Activated T-cell treated with anti-CD3 and anti-CD28 coated beads, Interleukin-2, amount 50 U/mL, for 24 hours (primary cell): ENCODE data around the gene ZNF575.
"Not testable (repeated sequence)": the region's sequence is repeated elsewhere in the genome, so short reads cannot be mapped to it uniquely, and the experiment has no call there.

ENCODE experiments used
- DNase-seq: peaks from one replicate; pipeline ENCODE4 v3.0.0-alpha.2; 2020
- H3K27ac Mint-ChIP-seq: 2 replicates; pipeline ENCODE4 v1.8.0; 2020; ENCODE audit warnings: mild to moderate bottlenecking, mixed read lengths
- H3K27me3 Mint-ChIP-seq: 2 replicates; pipeline ENCODE4 v1.8.0; 2020; ENCODE audit warnings: mixed read lengths
- H3K36me3 Mint-ChIP-seq: 2 replicates; pipeline ENCODE4 v1.8.0; 2020; ENCODE audit warnings: low read depth, mixed read lengths
- H3K4me1 Mint-ChIP-seq: 2 replicates; pipeline ENCODE4 v1.8.0; 2020; ENCODE audit warnings: low read depth, mixed read lengths
- H3K4me3 Mint-ChIP-seq: 2 replicates; pipeline ENCODE4 v1.8.0; 2020; ENCODE audit warnings: mild to moderate bottlenecking, moderate library complexity, mixed read lengths
- H3K9me3 Mint-ChIP-seq: 2 replicates; pipeline ENCODE4 v1.8.0; 2020; ENCODE audit warnings: mixed read lengths

ZNF575 gene

GRCh38 chr19:43545981-43546380, 13.0 kb downstream of the ZNF575 start:
- no peak for DNase-seq
- Mint-ChIP-seq H3K4me3 (no peak overlapping the region), H3K27ac (peak overlapping the region; percentile 57), H3K4me1 (no peaks in the 10 kb centered on the region), H3K27me3 (no peaks in the 10 kb centered on the region), H3K36me3 (peaks cover 81% of the 10 kb centered on the region), H3K9me3 (no peaks in the 10 kb centered on the region)

DNA sequence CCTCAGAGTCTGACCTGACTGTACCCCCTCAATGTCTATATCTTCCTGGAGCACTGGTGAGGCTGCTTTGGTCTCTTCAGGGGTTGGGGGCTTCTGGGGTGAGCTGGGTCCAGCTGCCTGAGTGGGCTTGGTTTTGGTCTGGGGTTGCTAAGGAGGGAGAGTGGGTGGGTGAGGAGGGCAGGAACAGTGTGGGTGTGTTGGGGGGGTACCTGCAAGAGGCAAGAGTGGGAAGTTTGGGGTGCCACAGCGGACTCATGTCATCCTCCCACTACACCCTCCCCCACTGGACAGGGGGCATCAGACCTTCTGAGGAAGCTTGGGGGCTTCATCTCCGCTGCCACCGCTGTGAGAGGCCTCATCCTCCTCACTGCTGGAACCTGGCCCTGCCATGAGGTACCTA, 13.6 kb downstream of the ZNF575 start:
- Mint-ChIP-seq H3K9me3 (no peaks in the 10 kb centered on the region), H3K4me1 (no peaks in the 10 kb centered on the region), H3K27ac (peak overlapping the region; percentile 14), H3K36me3 (peaks cover 81% of the 10 kb centered on the region), H3K27me3 (no peaks in the 10 kb centered on the region), H3K4me3 (no peak overlapping the region)
- no peak for DNase-seq

DNA sequence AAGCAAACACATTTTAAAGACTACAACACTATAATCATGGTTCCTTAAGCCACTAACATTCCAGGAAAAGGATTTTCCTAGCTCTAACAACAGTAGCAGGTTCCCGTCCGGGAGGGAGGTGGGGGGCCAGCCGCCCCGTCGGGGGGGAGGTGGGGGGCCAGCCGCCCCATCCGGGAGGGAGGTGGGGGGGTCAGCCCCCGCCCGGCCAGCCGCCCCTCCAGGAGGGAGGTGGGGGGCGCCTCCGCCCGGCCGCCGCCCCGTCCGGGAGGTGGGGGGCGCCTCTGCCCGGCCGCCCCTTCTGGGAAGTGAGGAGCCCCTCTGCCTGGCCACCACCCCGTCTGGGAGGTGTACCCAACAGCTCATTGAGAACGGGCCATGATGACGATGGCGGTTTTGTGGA, 14.9 kb downstream of the ZNF575 start:
- not testable (repeated sequence) for H3K9me3 Mint-ChIP-seq, DNase-seq, H3K27ac Mint-ChIP-seq, H3K27me3 Mint-ChIP-seq, H3K4me3 Mint-ChIP-seq, H3K4me1 Mint-ChIP-seq
- H3K36me3 Mint-ChIP-seq = peaks cover 78% of the 10 kb centered on the region

DNA sequence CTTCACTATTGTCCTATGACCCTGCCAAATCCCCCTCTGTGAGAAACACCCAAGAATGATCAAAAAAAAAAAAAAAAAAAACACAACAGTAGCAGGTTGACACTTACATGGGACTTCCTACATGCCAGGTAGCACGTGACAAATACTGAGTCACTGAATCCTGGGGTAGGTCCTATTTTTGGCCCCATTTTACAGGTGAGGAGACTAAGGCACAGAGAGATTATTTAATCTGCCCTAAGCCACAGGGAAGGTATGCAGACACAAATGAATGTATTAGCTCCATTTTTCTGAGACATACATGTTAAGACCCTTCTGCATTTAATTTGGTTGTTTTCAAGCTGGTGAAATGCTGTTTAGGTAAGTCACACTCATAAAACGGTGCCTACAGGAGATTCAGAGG, 15.7 kb downstream of the ZNF575 start:
- Mint-ChIP-seq H3K4me3 (no peak overlapping the region), H3K4me1 (no peaks in the 10 kb centered on the region), H3K27me3 (no peaks in the 10 kb centered on the region), H3K36me3 (peaks cover 78% of the 10 kb centered on the region), H3K9me3 (no peaks in the 10 kb centered on the region), H3K27ac (peak overlapping the region; percentile 59)
- no peak for DNase-seq

- Mint-ChIP-seq H3K9me3 (no peaks in the 10 kb centered on the region), H3K4me1 (peaks cover 13% of the 10 kb centered on the region), H3K36me3 (peaks cover 78% of the 10 kb centered on the region), H3K27ac (peak overlapping the region; percentile 20), H3K4me3 (no peak overlapping the region), H3K27me3 (no peaks in the 10 kb centered on the region)
- DNase-seq = no peak
Observed at GRCh38 chr19:43551399-43552197, 18.6 kb downstream of the ZNF575 start.

GRCh38 chr19:43552198-43552450, 19.1 kb downstream of the ZNF575 start:
- no peak for DNase-seq
- H3K27ac Mint-ChIP-seq = no peak overlapping the region
- no peaks in the 10 kb centered on the region for H3K9me3 Mint-ChIP-seq

GRCh38 chr19:43552616-43553015, 19.6 kb downstream of the ZNF575 start:
- Mint-ChIP-seq H3K9me3 (no peaks in the 10 kb centered on the region), H3K36me3 (peaks cover 77% of the 10 kb centered on the region), H3K4me1 (peaks cover 15% of the 10 kb centered on the region), H3K27ac (peak overlapping the region; percentile 63), H3K4me3 (no peak overlapping the region), H3K27me3 (no peaks in the 10 kb centered on the region)
- no peak for DNase-seq

More at GRCh38 chr19:43552198-43552450, 19.1 kb downstream of the ZNF575 start:
- H3K27me3 Mint-ChIP-seq = no peaks in the 10 kb centered on the region
- peaks cover 13% of the 10 kb centered on the region for H3K4me1 Mint-ChIP-seq
- H3K36me3 Mint-ChIP-seq = peaks cover 74% of the 10 kb centered on the region
- H3K4me3 Mint-ChIP-seq = no peak overlapping the region

DNA sequence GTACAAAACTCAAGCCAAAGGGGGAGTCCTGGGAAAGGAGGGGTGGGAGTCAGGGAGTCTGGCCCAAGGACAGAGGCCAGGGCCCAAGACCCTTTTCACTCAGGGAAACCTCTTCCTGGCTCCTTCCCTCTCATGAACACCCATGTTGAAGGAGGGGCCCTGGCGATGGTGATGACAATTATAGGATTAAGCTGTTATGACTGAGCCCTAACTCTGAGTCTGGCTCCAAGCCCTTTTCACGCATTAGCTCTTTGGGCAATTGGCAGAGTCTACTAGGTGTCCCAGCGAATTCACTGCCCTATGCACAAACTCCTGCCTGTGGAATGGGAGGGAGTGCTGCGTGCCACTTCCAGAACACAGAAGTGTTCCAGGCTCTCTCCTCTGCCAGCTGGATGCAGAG, 20.7 kb downstream of the ZNF575 start:
- Mint-ChIP-seq H3K9me3 (no peaks in the 10 kb centered on the region), H3K27ac (peak overlapping the region; percentile 73), H3K4me1 (peaks cover 20% of the 10 kb centered on the region), H3K36me3 (peaks cover 81% of the 10 kb centered on the region), H3K4me3 (no peak overlapping the region), H3K27me3 (no peaks in the 10 kb centered on the region)
- no peak for DNase-seq

DNA sequence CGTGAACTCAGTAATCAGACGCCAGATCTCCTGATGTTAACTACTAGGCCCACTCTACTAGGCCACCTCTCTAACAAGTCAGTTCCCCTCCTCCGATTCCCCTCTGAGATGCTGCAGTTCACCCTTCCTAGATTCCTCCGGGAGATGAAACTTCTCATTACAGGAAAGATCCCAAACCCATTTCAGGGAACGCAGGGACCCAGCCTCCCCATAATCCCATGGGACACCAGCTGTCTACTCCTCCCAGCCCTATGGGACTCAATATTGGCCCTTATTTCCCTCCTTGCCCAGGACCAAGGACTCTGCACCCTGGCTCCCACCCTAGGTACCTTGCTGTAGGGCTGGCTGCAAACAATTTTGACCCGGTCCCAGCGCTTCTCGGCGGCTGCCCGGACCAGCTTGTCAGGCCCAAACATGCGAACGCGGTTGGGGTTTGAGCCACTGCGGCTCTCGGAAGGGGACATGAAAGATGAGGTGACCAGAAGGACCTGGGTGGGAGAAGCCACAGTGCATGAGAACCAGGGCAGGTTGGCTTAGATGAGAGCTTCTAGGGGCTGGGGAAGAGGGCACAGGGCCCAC, 21.4 kb downstream of the ZNF575 start:
- no peak overlapping the region for H3K4me3 Mint-ChIP-seq
- no peaks in the 10 kb centered on the region for H3K9me3 Mint-ChIP-seq
- H3K27ac Mint-ChIP-seq = peak overlapping the region; percentile 73
- peaks cover 20% of the 10 kb centered on the region for H3K4me1 Mint-ChIP-seq
- no peak for DNase-seq
- H3K27me3 Mint-ChIP-seq = no peaks in the 10 kb centered on the region
- H3K36me3 Mint-ChIP-seq = peaks cover 77% of the 10 kb centered on the region

DNA sequence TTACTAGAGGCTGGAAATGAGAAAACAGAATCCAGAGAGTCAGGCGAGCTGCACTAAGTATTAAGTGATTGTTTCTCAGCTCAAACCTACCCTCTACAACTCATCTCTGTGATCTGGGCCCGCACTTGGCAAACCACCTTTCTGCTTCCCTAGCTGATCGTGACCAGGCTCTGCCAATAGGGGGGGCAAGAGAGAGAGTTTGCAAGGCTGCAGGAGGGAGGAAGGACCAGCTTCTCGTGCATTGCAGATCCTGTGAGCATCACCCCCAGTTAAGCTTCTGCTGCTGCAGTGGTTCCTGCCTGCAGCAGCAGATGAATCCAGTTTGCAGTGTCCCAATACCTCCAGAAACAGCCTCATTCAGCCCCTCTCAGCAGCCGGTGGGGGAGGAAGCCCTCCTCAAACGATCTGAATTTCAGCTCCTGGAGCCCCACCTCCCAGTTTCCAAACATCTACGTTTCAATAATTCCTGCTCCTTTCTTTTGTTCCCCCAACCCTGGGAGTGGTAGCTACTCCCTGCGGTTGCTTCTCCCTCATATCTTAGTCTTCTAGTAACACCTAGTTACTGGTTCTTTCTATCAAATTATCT, 22.3 kb downstream of the ZNF575 start:
- peak; percentile 85 for DNase-seq
- peak overlapping the region; percentile 13 for H3K27ac Mint-ChIP-seq
- H3K4me1 Mint-ChIP-seq = peaks cover 21% of the 10 kb centered on the region
- H3K36me3 Mint-ChIP-seq = peaks cover 75% of the 10 kb centered on the region
- H3K27me3 Mint-ChIP-seq = no peaks in the 10 kb centered on the region
- no peaks in the 10 kb centered on the region for H3K9me3 Mint-ChIP-seq
- H3K4me3 Mint-ChIP-seq = no peak overlapping the region

- Mint-ChIP-seq H3K9me3 (no peaks in the 10 kb centered on the region), H3K4me3 (no peak overlapping the region), H3K36me3 (peaks cover 61% of the 10 kb centered on the region), H3K27me3 (no peaks in the 10 kb centered on the region), H3K27ac (peak overlapping the region; percentile 95), H3K4me1 (peaks cover 61% of the 10 kb centered on the region)
- DNase-seq = no peak
Observed at GRCh38 chr19:43560687-43561086, 27.7 kb downstream of the ZNF575 start.

DNA sequence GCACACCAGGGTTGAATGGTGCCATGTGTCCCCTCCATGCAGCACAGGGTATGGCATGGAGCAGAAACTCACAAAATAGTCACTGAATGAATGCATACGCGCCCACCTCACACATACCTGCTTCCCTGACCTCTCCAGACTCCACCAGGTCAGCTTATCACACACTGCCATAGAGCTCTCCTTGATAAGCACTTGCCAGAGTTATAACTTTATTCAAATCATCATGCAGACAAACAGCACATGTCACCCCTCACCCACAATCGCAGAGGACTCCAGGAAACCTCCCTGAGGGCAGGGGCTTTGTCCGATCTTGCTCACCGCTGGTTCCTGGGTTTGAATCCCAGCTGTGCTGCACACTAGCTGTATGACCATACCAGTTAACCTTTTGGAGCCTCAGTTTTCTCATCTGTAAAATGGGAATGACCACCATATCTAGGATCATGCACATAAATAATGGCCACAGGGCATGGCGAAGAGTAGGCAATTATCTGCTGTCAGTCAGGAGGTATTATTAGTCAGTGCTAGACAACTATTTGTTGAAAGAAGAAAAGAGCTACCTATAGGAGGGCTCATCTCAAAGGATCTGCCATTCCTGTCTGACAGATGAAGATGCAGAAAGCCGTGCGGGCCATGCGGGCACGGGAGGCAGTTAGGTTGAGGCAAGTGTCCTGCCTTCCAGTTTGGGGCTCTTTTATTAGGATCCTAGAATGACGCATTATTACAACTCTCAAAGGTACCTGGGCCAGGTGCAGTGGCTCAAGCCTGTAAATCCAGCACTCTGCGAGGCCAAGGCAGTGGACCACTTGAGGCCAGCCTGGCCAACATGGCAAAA, 28.4 kb downstream of the ZNF575 start:
- H3K9me3 Mint-ChIP-seq = no peaks in the 10 kb centered on the region
- H3K4me1 Mint-ChIP-seq = peaks cover 58% of the 10 kb centered on the region
- peak overlapping the region; percentile 95 for H3K27ac Mint-ChIP-seq
- no peak overlapping the region for H3K4me3 Mint-ChIP-seq
- peaks cover 56% of the 10 kb centered on the region for H3K36me3 Mint-ChIP-seq
- no peaks in the 10 kb centered on the region for H3K27me3 Mint-ChIP-seq
- DNase-seq = no peak

DNA sequence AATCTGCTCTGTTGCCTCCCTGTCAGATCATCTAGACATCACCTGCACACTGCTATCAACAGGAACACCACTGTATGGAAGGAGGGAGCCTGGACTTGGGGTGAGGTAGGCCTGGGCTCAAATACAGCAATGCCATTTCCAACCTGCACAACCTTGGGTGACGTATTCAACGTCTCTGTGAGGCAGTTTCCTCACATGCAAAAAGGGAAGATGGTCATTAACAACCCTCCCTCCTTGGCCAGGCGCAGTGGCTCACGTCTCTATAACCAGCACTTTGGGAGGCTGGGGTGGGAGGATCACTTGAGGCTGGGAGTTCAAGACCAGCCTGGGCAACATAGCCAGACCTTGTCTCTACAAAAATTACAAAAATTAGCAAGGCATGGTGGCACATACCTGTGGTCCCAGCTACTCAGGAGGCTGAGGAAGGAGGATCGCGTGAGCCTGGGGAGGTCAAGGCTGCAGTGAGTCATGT, 29.3 kb downstream of the ZNF575 start:
- peak overlapping the region; percentile 95 for H3K27ac Mint-ChIP-seq
- H3K36me3 Mint-ChIP-seq = peaks cover 58% of the 10 kb centered on the region
- H3K27me3 Mint-ChIP-seq = no peaks in the 10 kb centered on the region
- no peak for DNase-seq
- H3K9me3 Mint-ChIP-seq = no peaks in the 10 kb centered on the region
- peak overlapping the region; percentile 55 for H3K4me3 Mint-ChIP-seq
- peaks cover 60% of the 10 kb centered on the region for H3K4me1 Mint-ChIP-seq

DNA sequence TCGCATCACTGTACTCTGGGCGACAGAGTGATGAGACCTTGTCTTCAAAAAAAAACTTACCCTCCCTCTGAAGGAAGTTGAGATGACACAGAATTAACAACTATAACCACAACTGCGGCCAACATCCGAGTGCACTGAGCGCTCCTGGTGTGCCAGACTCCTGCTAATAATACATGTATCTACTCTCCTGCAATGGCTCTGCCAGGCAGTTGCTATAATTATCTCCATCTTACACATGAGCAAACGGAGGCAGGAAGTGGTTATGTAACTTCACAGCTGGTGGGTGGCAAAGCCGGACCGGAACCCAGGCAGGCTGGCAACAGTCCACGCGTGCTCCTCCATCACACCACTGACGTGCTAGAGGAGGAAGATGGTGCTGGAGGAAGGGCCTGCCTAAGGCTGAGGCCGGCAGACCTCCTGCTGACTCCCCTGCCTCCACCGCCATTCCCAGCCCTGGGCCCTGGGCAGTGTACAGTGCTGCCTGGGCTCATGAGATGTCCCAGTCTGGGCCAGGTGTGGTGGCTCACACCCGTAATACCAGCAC, 29.8 kb downstream of the ZNF575 start:
- Mint-ChIP-seq H3K9me3 (no peaks in the 10 kb centered on the region), H3K4me3 (peak overlapping the region; percentile 55), H3K27ac (peak overlapping the region; percentile 95), H3K36me3 (peaks cover 56% of the 10 kb centered on the region), H3K27me3 (no peaks in the 10 kb centered on the region), H3K4me1 (peaks cover 57% of the 10 kb centered on the region)
- peak; percentile 79 for DNase-seq
